CD4-positive, CD25-positive, alpha-beta regulatory T cell (primary cell): ENCODE results near the gene CLTC. TPM values are rescaled to one million over a fixed set of nuclear protein-coding genes. Genes with fewer than 3 reads are reported as not detected.

Experiments
- ATAC-seq, 2 donors: fragments of 150-1000 bp; cut with Tn5 transposase; one replicate each; pipeline ENCODE4 v1.10.0; 2021; ENCODE audit warnings: low read depth in 2 of 2, moderate number of reproducible peaks in 2 of 2, moderate library complexity in 1 of 2
- DNase-seq, 3 donors: peaks; one replicate each; pipeline versions ENCODE4 v3.0.0 to v3.0.0-alpha.2; 2012 to 2022; ENCODE audit warnings: mixed read lengths in 1 of 3
- H3K27ac ChIP-seq: one replicate; pipeline ENCODE4 v1.7.0; 2013; ENCODE audit warnings: mild to moderate bottlenecking, low read length; ENCODE audit not compliant: insufficient read depth, poor library complexity, severe bottlenecking
- H3K27me3 ChIP-seq: one replicate; pipeline ENCODE4 v1.7.0; 2013; ENCODE audit warnings: low read length; ENCODE audit not compliant: control insufficient read depth, insufficient read depth
- H3K36me3 ChIP-seq: one replicate; pipeline ENCODE4 v1.7.0; 2013; ENCODE audit warnings: mild to moderate bottlenecking, low read length, moderate library complexity; ENCODE audit not compliant: control insufficient read depth, insufficient read depth
- H3K4me1 ChIP-seq: 2 replicates; pipeline ENCODE4 v1.7.0; 2013; ENCODE audit warnings: mild to moderate bottlenecking, low read length; ENCODE audit not compliant: insufficient read depth, control insufficient read depth, poor library complexity, severe bottlenecking
- H3K4me3 ChIP-seq: one replicate; pipeline ENCODE4 v1.7.0; 2013; ENCODE audit warnings: low read depth, mild to moderate bottlenecking, low read length, moderate library complexity
- H3K9me3 ChIP-seq, 2 experiments: 1 replicate in 1 of 2; 2 replicates in 1 of 2; pipeline ENCODE4 v1.7.0; 2013; ENCODE audit warnings: low read length in 2 of 2, mild to moderate bottlenecking in 1 of 2, moderate library complexity in 1 of 2; ENCODE audit not compliant: control insufficient read depth in 2 of 2
- H3K27ac Mint-ChIP-seq, 3 donors: one replicate each; pipeline ENCODE4 v1.8.0; 2020 to 2022; ENCODE audit warnings: mild to moderate bottlenecking in 3 of 3, mixed read lengths in 3 of 3, moderate library complexity in 2 of 3
- H3K27me3 Mint-ChIP-seq: one replicate; pipeline ENCODE4 v1.8.0; 2022; ENCODE audit warnings: mild to moderate bottlenecking, mixed read lengths
- H3K36me3 Mint-ChIP-seq: one replicate; pipeline ENCODE4 v1.8.0; 2020; ENCODE audit warnings: mixed read lengths
- H3K4me1 Mint-ChIP-seq, 4 donors: one replicate each; pipeline ENCODE4 v1.8.0; 2020 to 2022; ENCODE audit warnings: mixed read lengths in 4 of 4, mild to moderate bottlenecking in 1 of 4
- H3K4me3 Mint-ChIP-seq, 4 donors: one replicate each; pipeline ENCODE4 v1.8.0; 2020 to 2022; ENCODE audit warnings: mild to moderate bottlenecking in 4 of 4, mixed read lengths in 4 of 4, moderate library complexity in 3 of 4
- H3K9me3 Mint-ChIP-seq, 7 donors: one replicate each; pipeline ENCODE4 v1.8.0; 2020 to 2022; ENCODE audit warnings: mixed read lengths in 7 of 7, mild to moderate bottlenecking in 3 of 7, moderate library complexity in 2 of 7
- polyA plus RNA-seq, 4 donors: library from polyadenylated mRNA; unstranded; fragments of 300-500 nt; fragmentation: Illumina TruSeq; gene quantifications; one replicate each; pipeline ENCODE4 v1.2.3, GENCODE V29; 2021
- total RNA-seq: library from RNA; stranded (reverse); gene quantifications from one replicate; pipeline ENCODE4 v1.2.3, GENCODE V29; 2022

CLTC gene
- total and polyA plus RNA-seq, 5 donors from 2014 or later = 37.4 to 111 (median 38.3) TPM

GRCh38 chr17:59669411-59669810 is 49.7 kb downstream of the CLTC start:
- no peaks in the 10 kb centered on the region for H3K4me1 ChIP-seq
- no peaks in the 10 kb centered on the region for H3K27me3 ChIP-seq
- no peak overlapping the region for H3K4me3 ChIP-seq
- peaks cover 83% of the 10 kb centered on the region for H3K36me3 ChIP-seq
- H3K27ac ChIP-seq = peak overlapping the region; percentile 30
- Mint-ChIP-seq H3K4me3 (no peak overlapping the region), H3K36me3 (peaks cover 19% of the 10 kb centered on the region), H3K27me3 (no peaks in the 10 kb centered on the region), H3K4me1 (peaks cover 11 to 25% (median 18%) of the 10 kb centered on the region in 4 donors), H3K9me3 (no peaks in the 10 kb centered on the region), H3K27ac (peak overlapping the region; percentile 21 to 86 (median 73))
- ATAC-seq (no peak), DNase-seq (no peak)
- no peaks in the 10 kb centered on the region for H3K9me3 ChIP-seq

GRCh38 chr17:59669944-59670343 is 50.2 kb downstream of the CLTC start:
- Histone ChIP-seq H3K27ac (no peak overlapping the region), H3K4me3 (no peak overlapping the region), H3K4me1 (no peaks in the 10 kb centered on the region), H3K9me3 (no peaks in the 10 kb centered on the region), H3K27me3 (no peaks in the 10 kb centered on the region), H3K36me3 (peaks cover 82% of the 10 kb centered on the region)
- Mint-ChIP-seq H3K36me3 (peaks cover 21% of the 10 kb centered on the region), H3K27ac (peak overlapping the region; percentile 21 to 86 (median 73)), H3K27me3 (no peaks in the 10 kb centered on the region), H3K4me3 (no peak overlapping the region), H3K4me1 (peaks cover 11 to 27% (median 18%) of the 10 kb centered on the region in 4 donors), H3K9me3 (no peaks in the 10 kb centered on the region)
- no peak for DNase-seq
- ATAC-seq = no peak

GRCh38 chr17:59671386-59671785 is 51.7 kb downstream of the CLTC start:
- Histone ChIP-seq H3K4me3 (no peak overlapping the region), H3K4me1 (no peaks in the 10 kb centered on the region), H3K27me3 (no peaks in the 10 kb centered on the region), H3K9me3 (no peaks in the 10 kb centered on the region), H3K27ac (no peak overlapping the region), H3K36me3 (peaks cover 83% of the 10 kb centered on the region)
- no peak for ATAC-seq
- Mint-ChIP-seq H3K4me3 (no peak overlapping the region), H3K36me3 (peaks cover 26% of the 10 kb centered on the region), H3K9me3 (no peaks in the 10 kb centered on the region), H3K4me1 (peaks cover 11 to 27% (median 18%) of the 10 kb centered on the region in 4 donors), H3K27me3 (no peaks in the 10 kb centered on the region), H3K27ac (peak overlapping the region; percentile 46 to 86 (median 70))
- no peak for DNase-seq

GRCh38 chr17:59675231-59675630 is 55.5 kb downstream of the CLTC start:
- no peaks in the 10 kb centered on the region for H3K9me3 ChIP-seq
- H3K4me3 ChIP-seq = no peak overlapping the region
- H3K27ac ChIP-seq = no peak overlapping the region
- Mint-ChIP-seq H3K9me3 (no peaks in the 10 kb centered on the region), H3K27me3 (no peaks in the 10 kb centered on the region), H3K4me3 (no peak overlapping the region), H3K36me3 (peaks cover 41% of the 10 kb centered on the region), H3K4me1 (peaks cover 4 to 11% (median 7%) of the 10 kb centered on the region in 4 donors), H3K27ac (peak overlapping the region; percentile 5 to 81 (median 34))
- DNase-seq = no peak
- peaks cover 88% of the 10 kb centered on the region for H3K36me3 ChIP-seq
- no peaks in the 10 kb centered on the region for H3K4me1 ChIP-seq
- no peak for ATAC-seq
- no peaks in the 10 kb centered on the region for H3K27me3 ChIP-seq

GRCh38 chr17:59676716-59677115 is 57.0 kb downstream of the CLTC start:
- Mint-ChIP-seq H3K9me3 (no peaks in the 10 kb centered on the region), H3K36me3 (peaks cover 43% of the 10 kb centered on the region), H3K4me3 (no peak overlapping the region), H3K27me3 (no peaks in the 10 kb centered on the region), H3K4me1 (peaks cover 0 to 4% (median 1%) of the 10 kb centered on the region in 4 donors), H3K27ac (peak overlapping the region in 1 of 3 donors; percentile 23)
- Histone ChIP-seq H3K27me3 (no peaks in the 10 kb centered on the region), H3K4me1 (no peaks in the 10 kb centered on the region), H3K4me3 (no peak overlapping the region), H3K36me3 (peaks cover 92% of the 10 kb centered on the region), H3K9me3 (no peaks in the 10 kb centered on the region), H3K27ac (no peak overlapping the region)
- DNase-seq (no peak), ATAC-seq (no peak)

- Histone ChIP-seq H3K9me3 (no peaks in the 10 kb centered on the region), H3K27me3 (no peaks in the 10 kb centered on the region), H3K4me3 (no peak overlapping the region), H3K36me3 (peaks cover 99% of the 10 kb centered on the region), H3K4me1 (no peaks in the 10 kb centered on the region), H3K27ac (no peak overlapping the region)
- DNase-seq (no peak), ATAC-seq (no peak)
- H3K27ac Mint-ChIP-seq = peak overlapping the region in 1 of 3 donors; percentile 60
- H3K4me3 Mint-ChIP-seq = no peak overlapping the region
- H3K4me1 Mint-ChIP-seq = peaks cover 0 to 4% (median 0%) of the 10 kb centered on the region in 4 donors
- H3K36me3 Mint-ChIP-seq = peaks cover 48% of the 10 kb centered on the region
- H3K27me3 Mint-ChIP-seq = no peaks in the 10 kb centered on the region
- no peaks in the 10 kb centered on the region for H3K9me3 Mint-ChIP-seq
Observed at GRCh38 chr17:59678918-59679317, 59.2 kb downstream of the CLTC start.

- H3K27ac ChIP-seq = no peak overlapping the region
- H3K4me3 ChIP-seq = no peak overlapping the region
- H3K27ac Mint-ChIP-seq = peak overlapping the region in 1 of 3 donors; percentile 20
- H3K9me3 Mint-ChIP-seq = no peaks in the 10 kb centered on the region
- H3K4me1 Mint-ChIP-seq = peaks cover 0 to 4% (median 0%) of the 10 kb centered on the region in 4 donors
- H3K27me3 ChIP-seq = no peaks in the 10 kb centered on the region
- no peaks in the 10 kb centered on the region for H3K9me3 ChIP-seq
- ATAC-seq (no peak), DNase-seq (no peak)
- H3K36me3 Mint-ChIP-seq = peaks cover 43% of the 10 kb centered on the region
- no peaks in the 10 kb centered on the region for H3K27me3 Mint-ChIP-seq
- H3K4me3 Mint-ChIP-seq = no peak overlapping the region
- peaks cover 99% of the 10 kb centered on the region for H3K36me3 ChIP-seq
- no peaks in the 10 kb centered on the region for H3K4me1 ChIP-seq
Observed at GRCh38 chr17:59680314-59680713, 60.6 kb downstream of the CLTC start.

GRCh38 chr17:59683283-59683682 is 63.6 kb downstream of the CLTC start:
- Mint-ChIP-seq H3K27ac (no peak overlapping the region), H3K27me3 (no peaks in the 10 kb centered on the region), H3K4me3 (no peak overlapping the region), H3K9me3 (no peaks in the 10 kb centered on the region), H3K36me3 (peaks cover 28% of the 10 kb centered on the region), H3K4me1 (peaks cover 0 to 12% (median 10%) of the 10 kb centered on the region in 4 donors)
- Histone ChIP-seq H3K27ac (no peak overlapping the region), H3K27me3 (no peaks in the 10 kb centered on the region), H3K9me3 (no peaks in the 10 kb centered on the region), H3K36me3 (peaks cover 97% of the 10 kb centered on the region), H3K4me1 (no peaks in the 10 kb centered on the region), H3K4me3 (no peak overlapping the region)
- no peak for DNase-seq
- no peak for ATAC-seq
